ACHN (cell line): Measurements from ENCODE around the gene ENOX1.

ENCODE experiments used
- DNase-seq: peaks from one replicate; pipeline ENCODE4 v3.0.0-alpha.2; 2015
- in situ Hi-C: cut with HindIII; loops from 2 replicates; pipeline ENCODE4 v1.10.0; 2017; ENCODE audit warnings: low sequenced_read_pairs, low pct_ligation_motif_present, low pct_unique_long_range_greater_than_20kb

Gene ENOX1

GRCh38 chr13:43574605-43575004 lies 212.2 kb downstream of the ENOX1 start:
- in situ Hi-C loops = no loop called here
- DNase-seq = no peak

- in situ Hi-C loops = no loop called here
- no peak for DNase-seq
Observed at GRCh38 chr13:43573802-43574514, 212.8 kb downstream of the ENOX1 start.

GRCh38 chr13:43573361-43573740 lies 213.4 kb downstream of the ENOX1 start:
- no peak for DNase-seq
- in situ Hi-C loops = no loop called here

- in situ Hi-C loops = no loop called here
- DNase-seq = no peak
Observed at GRCh38 chr13:43572656-43573360, 214.0 kb downstream of the ENOX1 start.

- in situ Hi-C loops = no loop called here
- no peak for DNase-seq
Observed at GRCh38 chr13:43569658-43570057, 217.1 kb downstream of the ENOX1 start.

GRCh38 chr13:43567608-43568007 lies 219.2 kb downstream of the ENOX1 start:
- in situ Hi-C loops = no loop called here
- no peak for DNase-seq

GRCh38 chr13:43564952-43565351 lies 221.8 kb downstream of the ENOX1 start:
- in situ Hi-C loops = no loop called here
- no peak for DNase-seq

- no peak for DNase-seq
- in situ Hi-C loops = no loop called here
Observed at GRCh38 chr13:43561081-43561480, 225.7 kb downstream of the ENOX1 start.

- in situ Hi-C loops = no loop called here
- no peak for DNase-seq
Observed at GRCh38 chr13:43558939-43559338, 227.8 kb downstream of the ENOX1 start.

GRCh38 chr13:43558326-43558725 lies 228.4 kb downstream of the ENOX1 start:
- in situ Hi-C loops = no loop called here

GRCh38 chr13:43555667-43556066 lies 231.1 kb downstream of the ENOX1 start:
- in situ Hi-C loops = no loop called here
- DNase-seq = no peak

More at GRCh38 chr13:43558326-43558725, 228.4 kb downstream of the ENOX1 start:
- no peak for DNase-seq

GRCh38 chr13:43551897-43552456 lies 234.8 kb downstream of the ENOX1 start:
- in situ Hi-C loops = no loop called here
- no peak for DNase-seq

GRCh38 chr13:43546816-43547215 lies 240.0 kb downstream of the ENOX1 start:
- no peak for DNase-seq
- in situ Hi-C loops = no loop called here

- in situ Hi-C loops = no loop called here
- DNase-seq = no peak
Observed at GRCh38 chr13:43546251-43546650, 240.5 kb downstream of the ENOX1 start.

GRCh38 chr13:43545317-43545874 lies 241.4 kb downstream of the ENOX1 start:
- no peak for DNase-seq
- in situ Hi-C loops = no loop called here

GRCh38 chr13:43544631-43545030 lies 242.1 kb downstream of the ENOX1 start:
- no peak for DNase-seq
- in situ Hi-C loops = no loop called here

- no peak for DNase-seq
- in situ Hi-C loops = no loop called here
Observed at GRCh38 chr13:43544011-43544410, 242.8 kb downstream of the ENOX1 start.

GRCh38 chr13:43543331-43543730 lies 243.4 kb downstream of the ENOX1 start:
- DNase-seq = no peak
- in situ Hi-C loops = no loop called here

- in situ Hi-C loops = no loop called here
- DNase-seq = no peak
Observed at GRCh38 chr13:43537124-43537523, 249.6 kb downstream of the ENOX1 start.

GRCh38 chr13:43529796-43530195 lies 257.0 kb downstream of the ENOX1 start:
- in situ Hi-C loops = no loop called here
- DNase-seq = no peak
